Endothelial cell of umbilical vein (primary cell): ENCODE data around the gene CHMP5.

ENCODE experiments used
- EZH2 ChIP-seq: IDR thresholded peaks from 2 replicates; pipeline ENCODE4 v1.6.1; 2012; ENCODE audit warnings: borderline replicate concordance, low read depth, mild to moderate bottlenecking, moderate library complexity, low read length, inconsistent platforms; ENCODE audit not compliant: severe bottlenecking
- FOS ChIP-seq: IDR thresholded peaks from 2 replicates; pipeline ENCODE4 v1.6.1; 2011; ENCODE audit warnings: mild to moderate bottlenecking, low read length, moderate library complexity, borderline replicate concordance; ENCODE audit not compliant: insufficient read depth
- GATA2 ChIP-seq: IDR thresholded peaks from 2 replicates; pipeline ENCODE4 v1.7.0; 2011; ENCODE audit warnings: low read depth, mild to moderate bottlenecking, moderate library complexity, mixed read lengths, low read length; ENCODE audit not compliant: insufficient read length, insufficient read depth
- JUN ChIP-seq: IDR thresholded peaks from 2 replicates; pipeline ENCODE4 v1.6.1; 2011; ENCODE audit warnings: borderline replicate concordance, low read depth; ENCODE audit not compliant: insufficient read length, insufficient read depth
- MYC ChIP-seq: IDR thresholded peaks from one replicate; pipeline ENCODE4 v1.6.1; 2011; ENCODE audit warnings: mild to moderate bottlenecking, low read depth, low read length
- POLR2A ChIP-seq: IDR thresholded peaks from 2 replicates; pipeline ENCODE4 v1.6.1; 2012; ENCODE audit warnings: low read depth, mild to moderate bottlenecking, control low read depth, low read length
- POLR2AphosphoS5 ChIP-seq: IDR thresholded peaks from 2 replicates; pipeline ENCODE4 v1.6.1; 2012; ENCODE audit warnings: low read depth, mild to moderate bottlenecking, control low read depth, low read length, moderate library complexity; ENCODE audit not compliant: insufficient read depth
- TF ChIP-seq, protein P1 (sequence below), 2 donors: IDR thresholded peaks; 1 replicate in 1 of 2; 2 replicates in 1 of 2; pipeline ENCODE4 v1.5.1; 2011; ENCODE audit warnings: low read length in 2 of 2, mild to moderate bottlenecking in 2 of 2, moderate library complexity in 2 of 2, control low read depth in 1 of 2, inconsistent platforms in 1 of 2, low read depth in 1 of 2; ENCODE audit not compliant: insufficient read depth in 1 of 2; ENCODE audit errors: extremely low read depth in 1 of 2
- TF ChIP-seq, protein P2 (sequence below): IDR thresholded peaks from 2 replicates; pipeline ENCODE4 v1.6.1; 2011; ENCODE audit not compliant: insufficient read depth, insufficient read length

DNA sequence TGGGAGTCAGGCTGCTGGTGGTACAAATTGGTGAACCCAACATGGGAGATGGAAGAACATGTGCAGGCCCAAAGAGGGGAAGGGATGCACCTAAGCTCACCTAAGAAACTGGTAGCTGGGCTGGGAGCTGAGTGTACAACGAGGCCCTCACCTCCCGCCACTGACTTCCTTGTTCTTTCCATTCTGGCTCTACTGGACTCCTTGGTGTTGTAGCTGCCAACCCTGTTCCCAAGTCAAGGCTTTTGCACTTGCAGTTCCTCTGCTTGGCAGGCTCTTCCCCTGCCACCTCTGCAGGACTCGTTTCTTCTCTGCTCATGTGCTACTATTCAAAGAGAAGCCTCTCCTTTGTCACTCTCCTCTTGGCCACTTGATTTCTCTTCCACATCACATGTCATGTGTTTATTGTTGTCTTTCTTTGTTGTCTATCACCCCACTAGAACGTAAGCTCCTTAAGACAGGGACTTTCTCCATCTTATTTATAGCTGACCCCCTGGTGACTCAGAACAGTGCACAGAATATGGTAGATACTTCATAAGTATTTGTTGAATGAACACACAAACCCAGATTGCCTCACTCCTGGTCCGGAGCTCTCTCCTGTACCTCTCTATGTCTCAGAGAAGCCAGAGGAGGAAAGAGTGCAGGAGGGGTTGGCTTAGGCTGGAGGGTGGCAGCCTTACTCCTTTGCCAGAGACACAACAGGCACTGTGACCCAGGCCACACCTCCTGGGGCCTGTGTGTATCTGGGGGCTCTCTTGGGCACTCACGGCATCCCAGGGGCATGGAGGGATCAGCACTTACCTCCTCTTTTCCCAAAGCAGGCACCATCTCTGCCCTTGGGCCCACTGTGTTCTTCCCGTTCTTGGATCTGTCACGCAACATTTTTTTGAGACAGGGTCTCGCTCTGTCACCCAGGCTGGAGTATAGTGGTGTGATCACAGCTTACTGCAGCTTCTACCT lies 30.1 kb upstream of the CHMP5 start:
- TF ChIP-seq POLR2A (no peak), EZH2 (no peak), POLR2AphosphoS5 (no peak), JUN (no peak), MYC (no peak), GATA2 (no peak), FOS (no peak)
- TF ChIP-seq, protein P1, sequence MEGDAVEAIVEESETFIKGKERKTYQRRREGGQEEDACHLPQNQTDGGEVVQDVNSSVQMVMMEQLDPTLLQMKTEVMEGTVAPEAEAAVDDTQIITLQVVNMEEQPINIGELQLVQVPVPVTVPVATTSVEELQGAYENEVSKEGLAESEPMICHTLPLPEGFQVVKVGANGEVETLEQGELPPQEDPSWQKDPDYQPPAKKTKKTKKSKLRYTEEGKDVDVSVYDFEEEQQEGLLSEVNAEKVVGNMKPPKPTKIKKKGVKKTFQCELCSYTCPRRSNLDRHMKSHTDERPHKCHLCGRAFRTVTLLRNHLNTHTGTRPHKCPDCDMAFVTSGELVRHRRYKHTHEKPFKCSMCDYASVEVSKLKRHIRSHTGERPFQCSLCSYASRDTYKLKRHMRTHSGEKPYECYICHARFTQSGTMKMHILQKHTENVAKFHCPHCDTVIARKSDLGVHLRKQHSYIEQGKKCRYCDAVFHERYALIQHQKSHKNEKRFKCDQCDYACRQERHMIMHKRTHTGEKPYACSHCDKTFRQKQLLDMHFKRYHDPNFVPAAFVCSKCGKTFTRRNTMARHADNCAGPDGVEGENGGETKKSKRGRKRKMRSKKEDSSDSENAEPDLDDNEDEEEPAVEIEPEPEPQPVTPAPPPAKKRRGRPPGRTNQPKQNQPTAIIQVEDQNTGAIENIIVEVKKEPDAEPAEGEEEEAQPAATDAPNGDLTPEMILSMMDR (IDR thresholded peaks at IDR 0.05; ENCODE audit: extremely low read depth in 1 of 2, insufficient read depth in 1 of 2, low read depth in 1 of 2, low read length in 2 of 2), result no peak
- TF ChIP-seq, protein P2, sequence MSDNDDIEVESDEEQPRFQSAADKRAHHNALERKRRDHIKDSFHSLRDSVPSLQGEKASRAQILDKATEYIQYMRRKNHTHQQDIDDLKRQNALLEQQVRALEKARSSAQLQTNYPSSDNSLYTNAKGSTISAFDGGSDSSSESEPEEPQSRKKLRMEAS, result no peak
